ENCODE data around the gene BBS2. TPM values are rescaled to one million over a fixed set of nuclear protein-coding genes. Genes with fewer than 3 reads are reported as not detected.

BBS2 gene
- total RNA-seq, 3 donors from 2014 or later = 42.6 to 80.5 (median 56.2) TPM

- Histone ChIP-seq H3K4me1 (peaks cover 6 to 19% of the 10 kb centered on the region in 2 donors), H3K27ac (no peak overlapping the region), H3K9me3 (no peaks in the 10 kb centered on the region), H3K36me3 (peaks cover 5% of the 10 kb centered on the region), H3K27me3 (no peaks in the 10 kb centered on the region), H3K4me3 (no peak overlapping the region)
- intact Hi-C loops (cut with DNase I; ENCODE audit: low total_unique reads) = no loop called here
- TF ChIP-seq POLR2A (IDR thresholded peaks at IDR 0.05) (no peak), CTCF (IDR thresholded peaks at IDR 0.05) (no peak), POLR2AphosphoS5 (IDR thresholded peaks at IDR 0.05) (no peak)
- DNase-seq (ENCODE audit: low spot score in 2 of 2) = no peak
Measured at GRCh38 chr16:56448005-56448404, 71.8 kb downstream of the BBS2 start.

GRCh38 chr16:56447286-56447685 lies 72.5 kb downstream of the BBS2 start:
- peaks cover 1 to 16% of the 10 kb centered on the region in 2 donors for H3K4me1 ChIP-seq
- H3K27me3 ChIP-seq = no peaks in the 10 kb centered on the region
- no peak overlapping the region for H3K27ac ChIP-seq
- DNase-seq (ENCODE audit: low spot score in 2 of 2) = no peak
- H3K36me3 ChIP-seq = peaks cover 5% of the 10 kb centered on the region
- TF ChIP-seq POLR2AphosphoS5 (IDR thresholded peaks at IDR 0.05) = no peak
- no peak for TF ChIP-seq POLR2A (IDR thresholded peaks at IDR 0.05)
- no peak for TF ChIP-seq CTCF (IDR thresholded peaks at IDR 0.05)
- H3K4me3 ChIP-seq = no peak overlapping the region
- intact Hi-C loops (cut with DNase I; ENCODE audit: low total_unique reads) = no loop called here
- no peaks in the 10 kb centered on the region for H3K9me3 ChIP-seq

DNA sequence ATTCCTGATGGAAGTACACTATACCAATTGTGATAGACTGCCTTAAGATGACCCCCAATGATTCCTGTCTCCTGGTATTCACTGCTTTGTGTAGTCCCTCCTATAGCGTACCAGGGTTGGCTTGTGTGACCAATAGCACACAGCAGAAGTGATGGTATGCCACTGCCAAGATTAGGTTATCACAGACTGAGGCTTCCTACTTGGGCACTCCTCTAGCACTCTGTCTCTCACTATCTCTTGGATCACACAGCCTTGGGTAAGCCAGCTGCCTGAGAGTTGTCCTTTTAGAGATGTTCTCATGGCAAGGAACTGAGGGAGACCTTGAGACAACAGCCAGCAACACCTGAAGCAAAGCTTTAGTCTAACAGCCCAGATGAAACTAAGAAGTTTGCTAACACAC lies 81.8 kb downstream of the BBS2 start:
- TF ChIP-seq CTCF (IDR thresholded peaks at IDR 0.05) (no peak), POLR2AphosphoS5 (IDR thresholded peaks at IDR 0.05) (no peak), POLR2A (IDR thresholded peaks at IDR 0.05) (no peak)
- H3K36me3 ChIP-seq = peaks cover 10% of the 10 kb centered on the region
- H3K4me1 ChIP-seq = no peaks in the 10 kb centered on the region
- intact Hi-C loops (cut with DNase I; ENCODE audit: low total_unique reads) = no loop called here
- DNase-seq (ENCODE audit: low spot score in 2 of 2) = no peak
- H3K27me3 ChIP-seq = no peaks in the 10 kb centered on the region
- no peaks in the 10 kb centered on the region for H3K9me3 ChIP-seq
- H3K27ac ChIP-seq = no peak overlapping the region
- H3K4me3 ChIP-seq = no peak overlapping the region

DNA sequence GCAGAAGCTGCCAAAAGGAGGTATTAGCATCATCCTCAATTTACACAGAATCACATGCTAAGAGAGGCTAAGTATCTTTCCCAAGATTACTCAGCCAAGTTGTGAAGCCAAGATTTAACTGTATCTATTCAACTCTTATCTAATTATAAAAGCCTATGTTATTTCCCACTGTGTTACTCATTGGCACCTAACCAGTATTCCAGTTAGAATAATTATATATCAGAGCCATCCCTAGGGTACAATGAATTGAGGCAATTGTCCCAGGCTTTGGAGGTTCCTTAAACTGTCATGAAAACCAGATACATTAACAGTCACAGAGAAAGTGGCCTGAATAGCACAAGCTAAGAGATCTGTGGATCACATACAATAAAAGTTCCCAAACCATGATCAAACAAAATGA lies 83.6 kb downstream of the BBS2 start:
- Histone ChIP-seq H3K36me3 (peaks cover 10% of the 10 kb centered on the region), H3K4me3 (no peak overlapping the region), H3K27me3 (no peaks in the 10 kb centered on the region), H3K27ac (no peak overlapping the region), H3K4me1 (no peaks in the 10 kb centered on the region), H3K9me3 (no peaks in the 10 kb centered on the region)
- no peak for DNase-seq (ENCODE audit: low spot score in 2 of 2)
- TF ChIP-seq POLR2A (IDR thresholded peaks at IDR 0.05) = no peak
- TF ChIP-seq CTCF (IDR thresholded peaks at IDR 0.05) = no peak
- no peak for TF ChIP-seq POLR2AphosphoS5 (IDR thresholded peaks at IDR 0.05)
- intact Hi-C loops (cut with DNase I; ENCODE audit: low total_unique reads) = no loop called here

Other genes with a start within 250 kb of the BBS2 start
- gene AMFR, start 94.5 kb downstream of the BBS2 start, total RNA-seq = 100 to 1,000 TPM; 156 to 205 (median 188) TPM
- 10 to 100 TPM; 53.9 to 65.3 (median 54.1) TPM for gene NUDT21, start 68.7 kb downstream of the BBS2 start, total RNA-seq
- gene OGFOD1, start 68.5 kb downstream of the BBS2 start, total RNA-seq = 10 to 100 TPM; 21.4 to 36.3 (median 25.2) TPM
- gene MT4, start 45.0 kb upstream of the BBS2 start, total RNA-seq = not detected
- gene MT3, start 69.5 kb upstream of the BBS2 start, total RNA-seq = not detected
- gene MT2A, start 88.6 kb upstream of the BBS2 start, total RNA-seq = 100 to 1,000 TPM; 352 to 543 (median 428) TPM
- gene MT1E, start 105.8 kb upstream of the BBS2 start, total RNA-seq = 100 to 1,000 TPM; 284 to 698 (median 513) TPM
- gene MT1M, start 112.6 kb upstream of the BBS2 start, total RNA-seq = 100 to 1,000 TPM in 1 of 3 donors, 10 to 100 TPM in 2; 42.9 to 120 (median 46.0) TPM
- gene MT1A, start 118.6 kb upstream of the BBS2 start, total RNA-seq = 100 to 1,000 TPM in 2 of 3 donors, 10 to 100 TPM in 1; 97.8 to 672 (median 130) TPM
- gene MT1B, start 131.9 kb upstream of the BBS2 start, total RNA-seq = not detected
- gene MT1F, start 137.9 kb upstream of the BBS2 start, total RNA-seq = 10 to 100 TPM in 2 of 3 donors, 1 to 10 TPM in 1; 9.1 to 34.0 (median 12.1) TPM
- 100 to 1,000 TPM in 1 of 3 donors, 10 to 100 TPM in 2; 20.0 to 224 (median 48.3) TPM for gene MT1G, start 148.0 kb upstream of the BBS2 start, total RNA-seq
- not detected for gene MT1H, start 149.8 kb upstream of the BBS2 start, total RNA-seq
- gene MT1X, start 162.4 kb upstream of the BBS2 start, total RNA-seq = 1,000 to 10,000 TPM; 2,679 to 5,417 (median 3,885) TPM
- 10 to 100 TPM; 29.4 to 48.8 (median 32.6) TPM for gene NUP93, start 210.1 kb upstream of the BBS2 start, total RNA-seq